Measurements from ENCODE around the gene SH3RF3. TPM values are rescaled to one million over a fixed set of nuclear protein-coding genes. Genes with fewer than 3 reads are reported as not detected.

Gene SH3RF3
- total RNA-seq, 1 experiment from 2014 or later = not detected

GRCh38 chr2:109463236-109463635 is 334.2 kb downstream of the SH3RF3 start:
- Histone ChIP-seq H3K27me3 (ENCODE audit: insufficient read depth, low read length) (no peaks in the 10 kb centered on the region), H3K4me1 (ENCODE audit: control insufficient read depth in 1 of 2, insufficient read depth in 2 of 2, low read length in 2 of 2) (no peaks in the 10 kb centered on the region; a peak in 1 of 4 replicates), H3K36me3 (ENCODE audit: control insufficient read depth in 1 of 2, insufficient read depth in 2 of 2, low read length in 2 of 2) (no peaks in the 10 kb centered on the region), H3K9me2 (ENCODE audit: insufficient read depth) (no peaks in the 10 kb centered on the region), H3K9me3 (ENCODE audit: control insufficient read depth in 1 of 2, insufficient read depth in 1 of 2, low read depth in 1 of 2, low read length in 2 of 2) (no peaks in the 10 kb centered on the region), H2AFZ (ENCODE audit: low read depth, low read length, poor library complexity, severe bottlenecking) (no peak overlapping the region), H3K79me2 (ENCODE audit: insufficient read depth, low read length) (no peaks in the 10 kb centered on the region), H3K27ac (ENCODE audit: low read depth, low read length) (no peak overlapping the region), H3K4me2 (ENCODE audit: low read length) (no peak overlapping the region), H3K4me3 (replicated peaks in 1 of 2; ENCODE audit: low read depth in 1 of 2, low read length in 2 of 2) (no peak overlapping the region), H4K20me1 (ENCODE audit: insufficient read depth) (no peaks in the 10 kb centered on the region; the same call in 1 of the 2 replicates), H3K9ac (ENCODE audit: low read length) (no peak overlapping the region)
- CTCF ChIA-PET = no interaction called here
- DNase-seq (ENCODE audit: low read depth, low spot score) (no peak), ATAC-seq (no peak)
- intact Hi-C loops (cut with micrococcal nuclease) = no loop called here
- POLR2A ChIA-PET = no interaction called here
- RAD21 ChIA-PET (ENCODE audit: low non-redundant PET in 1 of 2, low total read pairs in 2 of 2, uncharacterized antibody in 2 of 2, unreplicated experiment in 2 of 2) = interaction anchor here in 1 of 2 experiments (0.6 kb wide), 1 partner anchor 1365 kb away, joined by 3 read pairs; no protein-coding TSS in a partner anchor
- BruUV-seq (replicated peaks) = no TSS peak
- TF ChIP-seq, protein P1, sequence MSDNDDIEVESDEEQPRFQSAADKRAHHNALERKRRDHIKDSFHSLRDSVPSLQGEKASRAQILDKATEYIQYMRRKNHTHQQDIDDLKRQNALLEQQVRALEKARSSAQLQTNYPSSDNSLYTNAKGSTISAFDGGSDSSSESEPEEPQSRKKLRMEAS (IDR thresholded peaks at IDR 0.05) = no peak
- TF ChIP-seq, protein P2, sequence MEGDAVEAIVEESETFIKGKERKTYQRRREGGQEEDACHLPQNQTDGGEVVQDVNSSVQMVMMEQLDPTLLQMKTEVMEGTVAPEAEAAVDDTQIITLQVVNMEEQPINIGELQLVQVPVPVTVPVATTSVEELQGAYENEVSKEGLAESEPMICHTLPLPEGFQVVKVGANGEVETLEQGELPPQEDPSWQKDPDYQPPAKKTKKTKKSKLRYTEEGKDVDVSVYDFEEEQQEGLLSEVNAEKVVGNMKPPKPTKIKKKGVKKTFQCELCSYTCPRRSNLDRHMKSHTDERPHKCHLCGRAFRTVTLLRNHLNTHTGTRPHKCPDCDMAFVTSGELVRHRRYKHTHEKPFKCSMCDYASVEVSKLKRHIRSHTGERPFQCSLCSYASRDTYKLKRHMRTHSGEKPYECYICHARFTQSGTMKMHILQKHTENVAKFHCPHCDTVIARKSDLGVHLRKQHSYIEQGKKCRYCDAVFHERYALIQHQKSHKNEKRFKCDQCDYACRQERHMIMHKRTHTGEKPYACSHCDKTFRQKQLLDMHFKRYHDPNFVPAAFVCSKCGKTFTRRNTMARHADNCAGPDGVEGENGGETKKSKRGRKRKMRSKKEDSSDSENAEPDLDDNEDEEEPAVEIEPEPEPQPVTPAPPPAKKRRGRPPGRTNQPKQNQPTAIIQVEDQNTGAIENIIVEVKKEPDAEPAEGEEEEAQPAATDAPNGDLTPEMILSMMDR (IDR thresholded peaks at IDR 0.05 in 2 of 3, conservative IDR thresholded peaks at IDR 0.05 in 1 of 3; ENCODE audit: borderline replicate concordance in 1 of 3, insufficient read depth in 1 of 3, low read depth in 2 of 3, low read length in 2 of 3) = no peak
- TF ChIP-seq ZFX (IDR thresholded peaks at IDR 0.05) (no peak), REST (IDR thresholded peaks at IDR 0.05; ENCODE audit: low read depth) (no peak), ELF1 (IDR thresholded peaks at IDR 0.05; ENCODE audit: borderline replicate concordance, low read depth) (no peak), CBX3 (IDR thresholded peaks at IDR 0.05; ENCODE audit: low read depth) (no peak), CEBPB (IDR thresholded peaks at IDR 0.05; ENCODE audit: low read depth) (no peak), JUND (IDR thresholded peaks at IDR 0.05) (no peak), ZBTB33 (IDR thresholded peaks at IDR 0.05; ENCODE audit: extremely low read depth, insufficient replicate concordance, low read length) (no peak), EZH2 (IDR thresholded peaks at IDR 0.05) (no peak), ATF3 (IDR thresholded peaks at IDR 0.05) (no peak), ZNF274 (IDR thresholded peaks at IDR 0.05; ENCODE audit: low read depth, low read length) (no peak), FOSL1 (IDR thresholded peaks at IDR 0.05; ENCODE audit: low read depth) (no peak), POLR2AphosphoS5 (IDR thresholded peaks at IDR 0.05; ENCODE audit: low read depth, low read length) (no peak), SIN3A (IDR thresholded peaks at IDR 0.05; ENCODE audit: low read depth) (no peak), RAD21 (IDR thresholded peaks at IDR 0.05; ENCODE audit: low read depth) (no peak), POLR2A (IDR thresholded peaks at IDR 0.05; ENCODE audit: borderline replicate concordance, extremely low read depth, insufficient read depth, insufficient read length) (no peak), EGR1 (IDR thresholded peaks at IDR 0.05; ENCODE audit: low read depth) (no peak)

Data from HCT116 (cell line).